GM23338 (cell line): ENCODE results near the gene ZBTB45. TPM values are rescaled to one million over a fixed set of nuclear protein-coding genes. Genes with fewer than 3 reads are reported as not detected.

Experiments used
- ATAC-seq: fragments of 200-7000 bp; cut with Tn5 transposase; 3 replicates; pipeline ENCODE4 v1.9.1; 2020
- DNase-seq: peaks from one replicate; pipeline ENCODE4 v3.0.0-alpha.2; 2015; ENCODE audit warnings: low spot score
- H2AFZ ChIP-seq: fragments of 200-600 bp; sonication (generic); 2 replicates; pipeline ENCODE4 v1.8.0; 2016; ENCODE audit warnings: antibody characterized with exemption, mild to moderate bottlenecking, moderate library complexity
- H3F3A ChIP-seq: fragments of 200-600 bp; sonication (generic); replicated peaks from 2 replicates; pipeline ENCODE4 v1.8.0; 2017; ENCODE audit warnings: antibody characterized with exemption, mixed run types, low read depth
- H3K27ac ChIP-seq: fragments of 200-600 bp; sonication (generic); 2 replicates; pipeline ENCODE4 v1.6.1; 2016; ENCODE audit warnings: low read depth
- H3K27me3 ChIP-seq: fragments of 200-600 bp; sonication (generic); 2 replicates; pipeline ENCODE4 v1.8.0; 2016; ENCODE audit warnings: mild to moderate bottlenecking, mixed run types, moderate library complexity; ENCODE audit not compliant: insufficient read depth
- H3K36me3 ChIP-seq: fragments of 200-600 bp; sonication (generic); 2 replicates; pipeline ENCODE4 v1.8.0; 2016; ENCODE audit warnings: mild to moderate bottlenecking; ENCODE audit not compliant: insufficient read depth
- H3K4me1 ChIP-seq: fragments of 200-600 bp; sonication (generic); 2 replicates; pipeline ENCODE4 v1.8.0; 2016; ENCODE audit warnings: mild to moderate bottlenecking, moderate library complexity; ENCODE audit not compliant: insufficient read depth
- H3K4me2 ChIP-seq: fragments of 200-600 bp; sonication (generic); 2 replicates; pipeline ENCODE4 v1.7.1; 2017; ENCODE audit warnings: mixed run types
- H3K4me3 ChIP-seq: fragments of 200-600 bp; sonication (generic); 2 replicates; pipeline ENCODE4 v1.6.1; 2016; ENCODE audit warnings: mixed run types
- H3K79me2 ChIP-seq: fragments of 200-600 bp; sonication (generic); replicated peaks from 2 replicates; pipeline ENCODE4 v1.8.0; 2017; ENCODE audit warnings: mild to moderate bottlenecking; ENCODE audit not compliant: insufficient read depth
- H3K9me2 ChIP-seq: fragments of 200-600 bp; sonication (generic); 2 replicates; pipeline ENCODE4 v1.8.0; 2017; ENCODE audit not compliant: insufficient read depth
- H4K20me1 ChIP-seq: fragments of 200-600 bp; sonication (generic); replicated peaks from 2 replicates; pipeline ENCODE4 v1.8.0; 2017; ENCODE audit warnings: mild to moderate bottlenecking; ENCODE audit not compliant: insufficient read depth
- H3K27ac Mint-ChIP-seq: 2 replicates; pipeline ENCODE4 v1.8.0; 2020; ENCODE audit warnings: inconsistent platforms, mild to moderate bottlenecking, moderate library complexity, mixed read lengths
- H3K27me3 Mint-ChIP-seq: 3 replicates; pipeline ENCODE4 v1.8.0; 2022; ENCODE audit warnings: low read depth, mild to moderate bottlenecking, moderate library complexity, mixed read lengths, inconsistent platforms; ENCODE audit not compliant: insufficient read depth, poor library complexity
- H3K36me3 Mint-ChIP-seq: 3 replicates; pipeline ENCODE4 v1.8.0; 2021; ENCODE audit warnings: low read depth, mild to moderate bottlenecking, inconsistent platforms, moderate library complexity, mixed read lengths
- H3K4me1 Mint-ChIP-seq: 3 replicates; pipeline ENCODE4 v1.8.0; 2020; ENCODE audit warnings: mild to moderate bottlenecking, inconsistent platforms, mixed read lengths
- H3K4me3 Mint-ChIP-seq: 3 replicates; pipeline ENCODE4 v1.8.0; 2021; ENCODE audit warnings: moderate library complexity, mild to moderate bottlenecking, inconsistent platforms, mixed read lengths
- H3K9me3 Mint-ChIP-seq: 3 replicates; pipeline ENCODE4 v1.8.0; 2020; ENCODE audit warnings: moderate library complexity, mild to moderate bottlenecking, inconsistent platforms, mixed read lengths
- POLR2AphosphoS5 ChIP-seq: IDR thresholded peaks from 2 replicates; pipeline ENCODE4 v1.6.1; 2016; ENCODE audit warnings: antibody characterized with exemption, low read depth
- polyA plus RNA-seq: library from polyadenylated mRNA; unstranded; fragments of >200 nt; fragmentation: Nextera tagmentation; extraction: Ambion mirVana; gene quantifications from 2 replicates; pipeline ENCODE4 v1.2.1, GENCODE V29; 2016
- total RNA-seq: library from RNA; depleted of rRNA; stranded (reverse); fragments of >200 nt; shearing (Covaris generic); gene quantifications from 2 replicates; pipeline ENCODE4 v1.2.3, GENCODE V29; 2014
- TF ChIP-seq, protein P1 (sequence below): fragments of 250-450 bp; sonication (Bioruptor Pico); IDR thresholded peaks from 2 replicates; pipeline ENCODE4 v1.5.0; 2020; ENCODE audit warnings: mild to moderate bottlenecking, moderate library complexity

The ZBTB45 gene
- total and polyA plus RNA-seq, 2 experiments from 2014 or later: 9.5 to 10.4 TPM

DNA sequence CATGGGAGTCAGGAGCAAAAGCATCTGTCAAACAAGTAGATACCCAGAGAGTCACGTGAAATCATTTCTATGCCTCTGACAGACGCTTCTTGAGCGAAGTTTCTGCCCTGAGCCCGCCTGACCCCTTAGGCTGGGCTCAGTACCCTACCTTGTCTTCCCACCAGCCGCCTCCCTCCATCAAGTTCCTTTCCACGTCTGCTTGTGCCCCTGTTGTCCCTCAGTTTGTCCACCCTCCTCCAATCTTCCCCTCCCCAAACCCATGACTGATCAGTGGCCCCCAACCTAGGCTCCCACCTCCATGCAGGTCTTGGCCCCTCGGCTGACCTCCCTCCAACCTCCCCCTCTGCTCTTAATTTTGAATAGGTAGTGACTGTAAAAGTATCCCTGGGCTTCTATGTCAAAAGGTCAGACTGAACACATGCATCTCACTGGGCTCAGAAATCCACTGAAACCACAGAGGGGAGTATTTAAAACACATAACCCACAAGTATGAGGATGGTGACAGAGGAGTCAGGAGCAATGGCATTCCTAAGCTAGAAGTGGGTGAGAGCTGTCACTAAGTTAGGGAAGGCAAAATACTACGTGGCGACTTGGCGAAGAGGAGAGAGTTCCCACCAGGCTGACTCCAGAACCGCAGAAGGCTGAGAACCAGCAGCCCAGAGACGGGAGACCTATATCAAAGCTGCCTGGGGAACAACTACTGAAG is 45.2 kb downstream of the ZBTB45 start:
- Mint-ChIP-seq H3K9me3 (no peaks in the 10 kb centered on the region; the same call in 2 of the 3 replicates), H3K36me3 (peaks cover 14% of the 10 kb centered on the region)
- peaks cover 13% of the 10 kb centered on the region for H3F3A ChIP-seq

More for the DNA sequence above, 45.2 kb downstream of the ZBTB45 start:
- DNase-seq (no peak), ATAC-seq (no peak)
- Mint-ChIP-seq H3K4me1 (peaks cover 10% of the 10 kb centered on the region), H3K27ac (no peak overlapping the region), H3K4me3 (peak overlapping the region; percentile 93), H3K27me3 (peaks cover 25% of the 10 kb centered on the region)
- Histone ChIP-seq H3K27me3 (no peaks in the 10 kb centered on the region), H2AFZ (no peak overlapping the region), H3K4me1 (peaks cover 4% of the 10 kb centered on the region; the same call in 1 of the 2 replicates), H3K79me2 (no peaks in the 10 kb centered on the region), H3K36me3 (no peaks in the 10 kb centered on the region), H3K9me2 (no peaks in the 10 kb centered on the region), H3K27ac (no peak overlapping the region), H4K20me1 (no peaks in the 10 kb centered on the region), H3K4me3 (peak overlapping the region; percentile 82; the same call in 1 of the 2 replicates), H3K4me2 (peak overlapping the region; percentile 94)
- TF ChIP-seq POLR2AphosphoS5: no peak
- TF ChIP-seq, protein P1, sequence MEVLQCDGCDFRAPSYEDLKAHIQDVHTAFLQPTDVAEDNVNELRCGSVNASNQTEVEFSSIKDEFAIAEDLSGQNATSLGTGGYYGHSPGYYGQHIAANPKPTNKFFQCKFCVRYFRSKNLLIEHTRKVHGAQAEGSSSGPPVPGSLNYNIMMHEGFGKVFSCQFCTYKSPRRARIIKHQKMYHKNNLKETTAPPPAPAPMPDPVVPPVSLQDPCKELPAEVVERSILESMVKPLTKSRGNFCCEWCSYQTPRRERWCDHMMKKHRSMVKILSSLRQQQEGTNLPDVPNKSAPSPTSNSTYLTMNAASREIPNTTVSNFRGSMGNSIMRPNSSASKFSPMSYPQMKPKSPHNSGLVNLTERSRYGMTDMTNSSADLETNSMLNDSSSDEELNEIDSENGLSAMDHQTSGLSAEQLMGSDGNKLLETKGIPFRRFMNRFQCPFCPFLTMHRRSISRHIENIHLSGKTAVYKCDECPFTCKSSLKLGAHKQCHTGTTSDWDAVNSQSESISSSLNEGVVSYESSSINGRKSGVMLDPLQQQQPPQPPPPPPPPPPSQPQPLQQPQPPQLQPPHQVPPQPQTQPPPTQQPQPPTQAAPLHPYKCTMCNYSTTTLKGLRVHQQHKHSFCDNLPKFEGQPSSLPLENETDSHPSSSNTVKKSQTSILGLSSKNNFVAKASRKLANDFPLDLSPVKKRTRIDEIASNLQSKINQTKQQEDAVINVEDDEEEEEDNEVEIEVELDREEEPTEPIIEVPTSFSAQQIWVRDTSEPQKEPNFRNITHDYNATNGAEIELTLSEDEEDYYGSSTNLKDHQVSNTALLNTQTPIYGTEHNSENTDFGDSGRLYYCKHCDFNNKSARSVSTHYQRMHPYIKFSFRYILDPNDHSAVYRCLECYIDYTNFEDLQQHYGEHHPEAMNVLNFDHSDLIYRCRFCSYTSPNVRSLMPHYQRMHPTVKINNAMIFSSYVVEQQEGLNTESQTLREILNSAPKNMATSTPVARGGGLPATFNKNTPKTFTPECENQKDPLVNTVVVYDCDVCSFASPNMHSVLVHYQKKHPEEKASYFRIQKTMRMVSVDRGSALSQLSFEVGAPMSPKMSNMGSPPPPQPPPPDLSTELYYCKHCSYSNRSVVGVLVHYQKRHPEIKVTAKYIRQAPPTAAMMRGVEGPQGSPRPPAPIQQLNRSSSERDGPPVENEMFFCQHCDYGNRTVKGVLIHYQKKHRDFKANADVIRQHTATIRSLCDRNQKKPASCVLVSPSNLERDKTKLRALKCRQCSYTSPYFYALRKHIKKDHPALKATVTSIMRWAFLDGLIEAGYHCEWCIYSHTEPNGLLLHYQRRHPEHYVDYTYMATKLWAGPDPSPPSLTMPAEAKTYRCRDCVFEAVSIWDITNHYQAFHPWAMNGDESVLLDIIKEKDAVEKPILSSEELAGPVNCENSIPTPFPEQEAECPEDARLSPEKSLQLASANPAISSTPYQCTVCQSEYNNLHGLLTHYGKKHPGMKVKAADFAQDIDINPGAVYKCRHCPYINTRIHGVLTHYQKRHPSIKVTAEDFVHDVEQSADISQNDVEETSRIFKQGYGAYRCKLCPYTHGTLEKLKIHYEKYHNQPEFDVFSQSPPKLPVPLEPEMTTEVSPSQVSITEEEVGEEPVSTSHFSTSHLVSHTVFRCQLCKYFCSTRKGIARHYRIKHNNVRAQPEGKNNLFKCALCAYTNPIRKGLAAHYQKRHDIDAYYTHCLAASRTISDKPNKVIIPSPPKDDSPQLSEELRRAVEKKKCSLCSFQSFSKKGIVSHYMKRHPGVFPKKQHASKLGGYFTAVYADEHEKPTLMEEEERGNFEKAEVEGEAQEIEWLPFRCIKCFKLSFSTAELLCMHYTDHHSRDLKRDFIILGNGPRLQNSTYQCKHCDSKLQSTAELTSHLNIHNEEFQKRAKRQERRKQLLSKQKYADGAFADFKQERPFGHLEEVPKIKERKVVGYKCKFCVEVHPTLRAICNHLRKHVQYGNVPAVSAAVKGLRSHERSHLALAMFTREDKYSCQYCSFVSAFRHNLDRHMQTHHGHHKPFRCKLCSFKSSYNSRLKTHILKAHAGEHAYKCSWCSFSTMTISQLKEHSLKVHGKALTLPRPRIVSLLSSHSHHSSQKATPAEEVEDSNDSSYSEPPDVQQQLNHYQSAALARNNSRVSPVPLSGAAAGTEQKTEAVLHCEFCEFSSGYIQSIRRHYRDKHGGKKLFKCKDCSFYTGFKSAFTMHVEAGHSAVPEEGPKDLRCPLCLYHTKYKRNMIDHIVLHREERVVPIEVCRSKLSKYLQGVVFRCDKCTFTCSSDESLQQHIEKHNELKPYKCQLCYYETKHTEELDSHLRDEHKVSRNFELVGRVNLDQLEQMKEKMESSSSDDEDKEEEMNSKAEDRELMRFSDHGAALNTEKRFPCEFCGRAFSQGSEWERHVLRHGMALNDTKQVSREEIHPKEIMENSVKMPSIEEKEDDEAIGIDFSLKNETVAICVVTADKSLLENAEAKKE (CRISPR knock-in tag): no peak
